Measurements from ENCODE around the gene RYR3. TPM values are rescaled to one million over a fixed set of nuclear protein-coding genes. Genes with fewer than 3 reads are reported as not detected.

The RYR3 gene
- total RNA-seq, 2 experiments from 2014 or later: 0.06 to 0.32 TPM

- Histone ChIP-seq H3K4me2 (ENCODE audit: low read length) (no peak overlapping the region), H3K9me3 (ENCODE audit: low read length) (no peaks in the 10 kb centered on the region), H2AFZ (ENCODE audit: low read length) (no peak overlapping the region; the same call in 1 of the 2 replicates), H3K4me3 (ENCODE audit: low read depth, low read length, poor library complexity, severe bottlenecking) (no peak overlapping the region), H3K36me3 (ENCODE audit: insufficient read depth, low read length) (no peaks in the 10 kb centered on the region), H3K27ac (ENCODE audit: low read depth, low read length, poor library complexity, severe bottlenecking) (no peak overlapping the region), H3K9me2 (ENCODE audit: insufficient read depth, low read length) (no peaks in the 10 kb centered on the region), H3K4me1 (ENCODE audit: insufficient read depth, low read length, poor library complexity, severe bottlenecking) (no peaks in the 10 kb centered on the region), H4K20me1 (ENCODE audit: insufficient read depth, low read length) (no peaks in the 10 kb centered on the region), H3K79me2 (ENCODE audit: insufficient read depth, low read depth, low read length) (no peaks in the 10 kb centered on the region)
- intact Hi-C loops (cut with micrococcal nuclease; ENCODE audit: unreplicated experiment): loop anchor here (5.0 kb wide), 1 partner anchor 232 kb away; no protein-coding TSS in a partner anchor
- no peak for TF ChIP-seq EZH2phosphoT487 (IDR thresholded peaks at IDR 0.05; ENCODE audit: borderline replicate concordance, low read depth, low read length)
- no peak for TF ChIP-seq CTCF (conservative IDR thresholded peaks at IDR 0.05; ENCODE audit: low read length)
- BruUV-seq (replicated peaks): no TSS peak
- ChIA-PET POLR2A (no interaction called here), CTCF (ENCODE audit: unreplicated experiment) (no interaction called here)
- DNase-seq (ENCODE audit: low spot score): no peak
These were observed 143.6 kb downstream of the RYR3 start for GRCh38 chr15:33454346-33454745.

DNA sequence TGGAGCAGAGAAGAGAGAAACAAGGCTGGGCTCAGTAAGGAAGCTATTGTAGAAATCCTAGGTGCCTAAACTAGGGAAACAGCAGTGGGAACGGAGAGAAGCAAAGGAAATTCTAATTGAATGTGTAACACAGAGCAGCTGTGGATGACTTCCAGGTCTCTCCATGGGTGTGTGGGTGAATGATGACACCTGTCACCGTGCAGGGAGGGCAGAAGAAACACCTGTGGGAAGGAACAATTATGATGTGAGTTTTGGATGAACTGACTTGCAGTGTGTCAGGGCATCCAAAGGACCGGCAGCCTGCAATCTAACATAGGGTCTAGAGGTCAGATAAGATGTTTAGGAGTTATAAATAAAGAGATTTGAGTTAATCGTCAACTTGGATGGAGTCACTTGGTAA lies 144.2 kb downstream of the RYR3 start:
- no peaks in the 10 kb centered on the region for H3K36me3 ChIP-seq (ENCODE audit: insufficient read depth, low read length)
- TF ChIP-seq EZH2phosphoT487 (IDR thresholded peaks at IDR 0.05; ENCODE audit: borderline replicate concordance, low read depth, low read length): no peak
- no peak for TF ChIP-seq CTCF (conservative IDR thresholded peaks at IDR 0.05; ENCODE audit: low read length)
- intact Hi-C loops (cut with micrococcal nuclease; ENCODE audit: unreplicated experiment): loop anchor here (5.0 kb wide), 1 partner anchor 233 kb away; no protein-coding TSS in a partner anchor
- POLR2A ChIA-PET: interaction anchor here (0.7 kb wide), 1 partner anchor 332 kb away, joined by 3 read pairs; no protein-coding TSS in a partner anchor
- no peak overlapping the region for H3K4me3 ChIP-seq (ENCODE audit: low read depth, low read length, poor library complexity, severe bottlenecking)
- H3K4me2 ChIP-seq (ENCODE audit: low read length): no peak overlapping the region
- no peaks in the 10 kb centered on the region for H3K4me1 ChIP-seq (ENCODE audit: insufficient read depth, low read length, poor library complexity, severe bottlenecking)
- H3K79me2 ChIP-seq (ENCODE audit: insufficient read depth, low read depth, low read length): no peaks in the 10 kb centered on the region
- DNase-seq (ENCODE audit: low spot score): no peak
- BruUV-seq (replicated peaks): no TSS peak
- no peaks in the 10 kb centered on the region for H4K20me1 ChIP-seq (ENCODE audit: insufficient read depth, low read length)
- H3K9me3 ChIP-seq (ENCODE audit: low read length): no peaks in the 10 kb centered on the region
- CTCF ChIA-PET (ENCODE audit: unreplicated experiment): no interaction called here
- H2AFZ ChIP-seq (ENCODE audit: low read length): no peak overlapping the region
- no peak overlapping the region for H3K27ac ChIP-seq (ENCODE audit: low read depth, low read length, poor library complexity, severe bottlenecking)
- no peaks in the 10 kb centered on the region for H3K9me2 ChIP-seq (ENCODE audit: insufficient read depth, low read length)

GRCh38 chr15:33458421-33458820 lies 147.7 kb downstream of the RYR3 start:
- Histone ChIP-seq H3K4me1 (ENCODE audit: insufficient read depth, low read length, poor library complexity, severe bottlenecking) (no peaks in the 10 kb centered on the region), H3K36me3 (ENCODE audit: insufficient read depth, low read length) (no peaks in the 10 kb centered on the region), H3K9me3 (ENCODE audit: low read length) (no peaks in the 10 kb centered on the region), H3K9me2 (ENCODE audit: insufficient read depth, low read length) (no peaks in the 10 kb centered on the region), H3K27ac (ENCODE audit: low read depth, low read length, poor library complexity, severe bottlenecking) (no peak overlapping the region), H3K4me3 (ENCODE audit: low read depth, low read length, poor library complexity, severe bottlenecking) (no peak overlapping the region), H3K4me2 (ENCODE audit: low read length) (no peak overlapping the region), H3K79me2 (ENCODE audit: insufficient read depth, low read depth, low read length) (no peaks in the 10 kb centered on the region), H4K20me1 (ENCODE audit: insufficient read depth, low read length) (no peaks in the 10 kb centered on the region), H2AFZ (ENCODE audit: low read length) (no peak overlapping the region)
- intact Hi-C loops (cut with micrococcal nuclease; ENCODE audit: unreplicated experiment): no loop called here
- no peak for DNase-seq (ENCODE audit: low spot score)
- TF ChIP-seq EZH2phosphoT487 (IDR thresholded peaks at IDR 0.05; ENCODE audit: borderline replicate concordance, low read depth, low read length) (no peak), CTCF (conservative IDR thresholded peaks at IDR 0.05; ENCODE audit: low read length) (no peak)
- no TSS peak for BruUV-seq (replicated peaks)
- POLR2A ChIA-PET: no interaction called here
- CTCF ChIA-PET (ENCODE audit: unreplicated experiment): no interaction called here

All from OCI-LY7 (cell line).